SKM-1 treated with dmso at 0.1 percent for 144 hours (cell line): ENCODE results near the gene HMCN2.

Source experiments
- DNase-seq: peaks from one replicate; lab custom pipeline; 2025; ENCODE audit not compliant: unreplicated experiment; lab: John Stamatoyannopoulos, UW

HMCN2 gene

GRCh38 chr9:130405657-130406257 is 140.2 kb downstream of the HMCN2 start:
- DNase-seq = no peak

GRCh38 chr9:130406278-130406895 is 140.8 kb downstream of the HMCN2 start:
- DNase-seq = no peak

- DNase-seq = no peak
These were observed 142.5 kb downstream of the HMCN2 start for GRCh38 chr9:130407916-130408663.

GRCh38 chr9:130408669-130409068 is 143.1 kb downstream of the HMCN2 start:
- no peak for DNase-seq

GRCh38 chr9:130409246-130409645 is 143.7 kb downstream of the HMCN2 start:
- DNase-seq = peak; percentile 11

GRCh38 chr9:130410443-130410842 is 144.9 kb downstream of the HMCN2 start:
- DNase-seq = no peak

GRCh38 chr9:130411566-130411915 is 146.0 kb downstream of the HMCN2 start:
- DNase-seq = no peak

GRCh38 chr9:130414081-130414731 is 148.6 kb downstream of the HMCN2 start:
- no peak for DNase-seq

GRCh38 chr9:130414910-130415746 is 149.6 kb downstream of the HMCN2 start:
- DNase-seq = no peak

GRCh38 chr9:130417602-130418001 is 152.0 kb downstream of the HMCN2 start:
- DNase-seq = no peak

GRCh38 chr9:130418776-130419175 is 153.2 kb downstream of the HMCN2 start:
- DNase-seq = no peak

GRCh38 chr9:130419521-130420035 is 154.0 kb downstream of the HMCN2 start:
- no peak for DNase-seq

- no peak for DNase-seq
These were observed 155.7 kb downstream of the HMCN2 start for GRCh38 chr9:130421154-130421801.

- no peak for DNase-seq
These were observed 156.3 kb downstream of the HMCN2 start for GRCh38 chr9:130421802-130422276.

GRCh38 chr9:130422546-130422945 is 157.0 kb downstream of the HMCN2 start:
- DNase-seq = no peak

GRCh38 chr9:130423272-130423671 is 157.7 kb downstream of the HMCN2 start:
- no peak for DNase-seq

GRCh38 chr9:130424595-130425454 is 159.3 kb downstream of the HMCN2 start:
- DNase-seq = no peak

- no peak for DNase-seq
These were observed 160.3 kb downstream of the HMCN2 start for GRCh38 chr9:130425741-130426466.

- DNase-seq = no peak
These were observed 160.9 kb downstream of the HMCN2 start for GRCh38 chr9:130426467-130426773.
